GM10847 (cell line): ENCODE measurements around the gene OR2G6.
"Not testable (repeated sequence)": the region's sequence is repeated elsewhere in the genome, so short reads cannot be mapped to it uniquely, and the experiment has no call there.

ENCODE experiments used
- POLR2A ChIP-seq: IDR thresholded peaks from 2 replicates; pipeline ENCODE4 v1.6.1; 2011; ENCODE audit not compliant: insufficient read length; ENCODE audit errors: extremely low read depth

OR2G6 gene

DNA sequence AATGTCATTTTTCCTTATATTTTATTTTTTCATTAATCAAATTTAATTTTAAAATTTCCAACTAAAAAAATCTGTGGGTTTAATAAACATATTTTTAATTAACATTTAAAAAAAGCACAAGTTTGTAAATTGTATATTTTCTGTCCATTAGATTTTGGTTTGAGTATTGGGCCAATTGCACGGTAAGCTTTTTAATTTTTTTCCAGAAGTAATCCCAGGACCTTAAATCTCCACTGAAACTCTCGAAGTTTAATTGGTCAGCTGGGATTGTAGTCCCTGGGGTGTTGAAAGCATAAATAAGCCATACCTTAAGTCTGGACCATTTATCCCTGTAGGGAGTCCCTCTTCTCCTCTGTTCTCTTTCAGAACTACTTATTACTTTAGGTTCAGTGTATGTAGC, at the start of gene OR2G6:
Gene OR2G6 (plus strand): TSS at position 301 of the 400 bp plus-strand sequence. CDS start 13,574 bp downstream, outside the sequence.
- not testable (repeated sequence) for TF ChIP-seq POLR2A

DNA sequence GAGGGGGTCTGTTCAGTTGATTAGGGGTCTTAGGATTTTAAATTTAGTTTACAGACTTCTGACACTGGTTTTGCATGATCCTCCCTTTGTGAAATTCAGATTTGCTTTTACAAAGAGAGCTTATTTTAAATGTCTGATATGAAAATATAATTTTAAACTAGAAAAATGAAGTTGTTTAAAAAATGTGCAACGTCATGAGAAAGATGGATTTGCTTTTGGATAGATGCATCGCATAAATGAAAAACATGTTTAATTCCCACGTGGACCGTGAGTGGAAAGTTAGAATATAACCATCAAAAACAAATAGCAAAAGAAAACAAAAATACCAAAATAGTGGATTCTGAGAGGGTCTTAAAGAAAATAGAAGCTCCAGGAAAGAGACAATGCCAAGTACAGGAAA, 36.7 kb upstream of the OR2G6 start:
- no peak for TF ChIP-seq POLR2A

DNA sequence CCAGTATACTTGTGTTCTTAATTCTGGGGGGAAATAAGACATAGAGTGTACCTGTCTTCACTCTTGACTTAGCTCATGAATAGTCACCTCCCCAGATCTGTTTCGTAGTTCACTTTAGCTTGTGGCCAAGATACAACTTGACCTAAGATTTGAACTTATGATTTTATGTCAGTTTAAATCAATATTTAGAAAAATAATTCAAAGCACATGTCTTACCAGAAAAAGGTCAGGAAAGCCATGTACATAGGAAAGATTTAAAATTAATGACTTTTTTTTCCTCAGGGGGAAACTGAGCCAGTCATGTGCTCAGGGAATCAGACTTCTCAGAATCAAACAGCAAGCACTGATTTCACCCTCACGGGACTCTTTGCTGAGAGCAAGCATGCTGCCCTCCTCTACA, 34.8 kb upstream of the OR2G6 start, which contains the start of gene OR2T3:
Gene OR2T3 (plus strand): TSS at position 301 of the 400 bp plus-strand sequence. CDS start 0 bp downstream, at position 301.
- not testable (repeated sequence) for TF ChIP-seq POLR2A

DNA sequence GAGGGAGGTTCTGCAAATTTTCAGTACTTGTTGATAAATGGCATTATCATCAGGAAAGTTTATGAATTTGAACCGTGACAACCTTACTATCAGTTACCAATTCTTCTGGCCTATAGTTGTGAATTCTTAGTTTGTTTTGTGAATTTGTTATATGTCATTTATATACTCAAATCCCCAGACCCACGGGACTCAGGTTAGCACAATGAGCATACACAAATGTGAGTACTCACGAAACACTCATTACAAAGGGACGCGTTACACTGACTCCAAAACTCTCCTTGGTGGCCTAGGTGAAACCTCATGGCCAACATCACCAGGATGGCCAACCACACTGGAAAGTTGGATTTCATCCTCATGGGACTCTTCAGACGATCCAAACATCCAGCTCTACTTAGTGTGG, 19.6 kb upstream of the OR2G6 start, which contains the start of gene OR2T5:
Gene OR2T5 (plus strand): TSS at position 301 of the 400 bp plus-strand sequence. CDS start 0 bp downstream, at position 301.
- not testable (repeated sequence) for TF ChIP-seq POLR2A

DNA sequence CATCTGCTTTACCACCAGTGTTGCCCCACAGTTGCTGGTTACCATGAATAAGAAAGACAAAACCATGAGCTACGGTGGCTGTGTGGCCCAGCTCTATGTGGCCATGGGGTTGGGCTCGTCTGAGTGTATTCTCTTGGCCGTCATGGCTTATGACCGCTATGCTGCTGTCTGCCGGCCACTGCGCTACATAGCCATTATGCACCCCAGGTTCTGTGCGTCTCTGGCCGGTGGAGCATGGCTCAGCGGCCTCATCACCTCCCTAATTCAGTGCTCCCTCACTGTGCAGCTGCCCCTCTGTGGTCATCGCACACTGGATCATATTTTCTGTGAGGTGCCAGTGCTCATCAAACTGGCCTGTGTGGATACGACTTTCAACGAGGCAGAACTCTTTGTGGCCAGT, 14.0 kb downstream of the OR2G6 start:
- TF ChIP-seq POLR2A = no peak

DNA sequence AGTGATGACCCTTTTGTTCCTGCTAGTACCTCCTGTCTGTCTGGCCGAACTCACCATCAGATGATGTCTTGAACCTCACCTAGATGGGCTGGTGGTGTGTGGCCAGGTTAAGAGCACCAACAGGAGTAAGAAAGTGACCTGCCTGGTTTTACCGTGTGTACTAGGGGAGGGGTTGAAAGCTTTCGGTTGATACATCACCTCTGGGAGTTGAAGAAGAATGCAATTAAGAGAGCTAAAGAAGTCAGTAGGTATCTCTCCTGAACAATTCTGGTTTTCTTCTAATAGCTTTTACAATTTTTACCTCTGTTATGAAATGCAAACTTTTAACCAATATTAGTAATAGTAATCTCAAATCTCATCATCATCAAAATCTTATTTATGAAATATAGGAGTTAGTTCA, 54.8 kb downstream of the OR2G6 start, which contains the start of gene OR2T29:
Gene OR2T29 (minus strand): TSS at position 101 of the 400 bp plus-strand sequence. CDS start 3,281 bp downstream, outside the sequence.
- not testable (repeated sequence) for TF ChIP-seq POLR2A

DNA sequence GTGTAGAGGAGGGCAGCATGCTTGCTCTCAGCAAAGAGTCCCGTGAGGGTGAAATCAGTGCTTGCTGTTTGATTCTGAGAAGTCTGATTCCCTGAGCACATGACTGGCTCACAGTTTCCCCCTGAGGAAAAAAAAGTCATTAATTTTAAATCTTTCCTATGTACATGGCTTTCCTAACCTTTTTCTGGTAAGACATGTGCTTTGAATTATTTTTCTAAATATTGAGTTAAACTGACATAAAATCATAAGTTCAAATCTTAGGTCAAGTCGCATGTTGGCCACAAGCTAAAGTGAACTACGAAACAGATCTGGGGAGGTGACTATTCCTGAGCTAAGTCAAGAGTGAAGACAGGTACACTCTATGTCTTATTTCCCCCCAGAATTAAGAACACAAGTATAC, 66.8 kb downstream of the OR2G6 start, which contains the start of gene OR2T34:
Gene OR2T34 (minus strand): TSS at position 101 of the 400 bp plus-strand sequence. CDS start 0 bp downstream, at position 101.
- not testable (repeated sequence) for TF ChIP-seq POLR2A

DNA sequence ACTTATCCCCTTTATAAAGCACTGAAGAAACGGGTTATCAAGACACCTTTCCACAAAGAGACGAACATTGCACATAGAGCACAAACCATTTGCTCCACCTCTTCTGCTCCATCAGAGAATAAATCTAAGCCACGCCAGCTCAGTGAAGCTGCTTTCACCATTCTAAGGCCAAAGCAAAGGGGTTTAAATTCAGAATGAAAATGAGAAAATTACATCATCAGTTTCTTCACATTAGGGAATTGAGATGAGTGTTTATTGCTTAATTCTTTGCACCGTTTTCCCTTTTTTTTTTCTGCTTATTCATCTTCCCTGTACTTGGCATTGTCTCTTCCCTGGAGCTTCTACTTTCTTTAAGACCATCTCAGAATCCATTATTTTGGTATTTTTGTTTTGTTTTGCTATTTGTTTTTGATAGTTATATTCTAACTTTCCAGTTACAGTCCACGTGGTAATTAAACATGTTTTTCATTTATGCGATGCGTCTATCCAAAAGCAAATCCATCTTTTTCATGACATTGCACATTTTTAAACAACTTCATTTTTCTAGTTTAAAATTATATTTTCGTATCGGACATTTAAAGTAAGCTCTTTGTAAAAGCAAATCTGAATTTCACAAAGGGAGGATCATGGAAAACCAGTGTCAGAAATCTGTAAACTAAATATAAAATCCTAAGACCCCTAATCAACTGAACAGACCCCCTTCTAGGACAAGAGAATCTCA, 68.5 kb downstream of the OR2G6 start:
- TF ChIP-seq POLR2A = no peak
